Liver (tissue), 3 donors: Measurements from ENCODE around the gene PITX2.

ENCODE experiments used
- EGR1 ChIP-seq, 2 donors: IDR thresholded peaks; 2 replicates each; pipeline ENCODE4 v1.6.1; 2016 to 2018; ENCODE audit warnings: antibody characterized with exemption in 2 of 2, low read depth in 2 of 2
- RXRA ChIP-seq, 2 donors: IDR thresholded peaks; 2 replicates each; pipeline ENCODE4 v1.6.1; 2017 to 2018; ENCODE audit warnings: antibody characterized with exemption in 2 of 2, mild to moderate bottlenecking in 1 of 2
- TF ChIP-seq, protein P1 (sequence below): IDR thresholded peaks from 2 replicates; pipeline ENCODE4 v1.6.1; 2016; ENCODE audit warnings: antibody characterized with exemption, mild to moderate bottlenecking
- TF ChIP-seq, protein P2 (sequence below): fragments of 150-350 bp; IDR thresholded peaks from 2 replicates; pipeline ENCODE4 v1.5.1; 2017; ENCODE audit warnings: improper control_type of control experiment, low read depth, low read length; ENCODE audit not compliant: missing input control
- donor health status: healthy.
- donor health status: healthy.

DNA sequence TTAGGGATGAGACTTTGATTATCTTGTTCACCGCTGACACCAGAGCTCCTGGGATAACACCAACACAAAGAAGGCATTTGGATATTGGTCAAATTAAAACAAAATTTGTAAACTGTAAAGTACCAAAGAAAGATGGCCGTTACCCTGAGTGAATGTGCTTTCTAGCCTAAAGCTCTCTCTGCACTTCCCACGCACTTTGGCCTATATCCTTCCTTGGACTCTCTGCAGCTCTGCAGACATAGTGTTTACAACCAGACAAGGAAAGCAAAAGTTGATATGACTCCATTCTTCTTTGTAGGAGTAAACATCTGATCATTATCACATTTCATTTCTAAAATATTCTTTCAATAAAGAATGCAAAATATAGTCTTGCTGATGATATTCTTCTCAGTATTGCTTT is 44.8 kb upstream of the PITX2 start:
- TF ChIP-seq RXRA (IDR thresholded peaks at IDR 0.05) (no peak), EGR1 (IDR thresholded peaks at IDR 0.05; ENCODE audit: low read depth in 2 of 2) (no peak)
- TF ChIP-seq, protein P1, sequence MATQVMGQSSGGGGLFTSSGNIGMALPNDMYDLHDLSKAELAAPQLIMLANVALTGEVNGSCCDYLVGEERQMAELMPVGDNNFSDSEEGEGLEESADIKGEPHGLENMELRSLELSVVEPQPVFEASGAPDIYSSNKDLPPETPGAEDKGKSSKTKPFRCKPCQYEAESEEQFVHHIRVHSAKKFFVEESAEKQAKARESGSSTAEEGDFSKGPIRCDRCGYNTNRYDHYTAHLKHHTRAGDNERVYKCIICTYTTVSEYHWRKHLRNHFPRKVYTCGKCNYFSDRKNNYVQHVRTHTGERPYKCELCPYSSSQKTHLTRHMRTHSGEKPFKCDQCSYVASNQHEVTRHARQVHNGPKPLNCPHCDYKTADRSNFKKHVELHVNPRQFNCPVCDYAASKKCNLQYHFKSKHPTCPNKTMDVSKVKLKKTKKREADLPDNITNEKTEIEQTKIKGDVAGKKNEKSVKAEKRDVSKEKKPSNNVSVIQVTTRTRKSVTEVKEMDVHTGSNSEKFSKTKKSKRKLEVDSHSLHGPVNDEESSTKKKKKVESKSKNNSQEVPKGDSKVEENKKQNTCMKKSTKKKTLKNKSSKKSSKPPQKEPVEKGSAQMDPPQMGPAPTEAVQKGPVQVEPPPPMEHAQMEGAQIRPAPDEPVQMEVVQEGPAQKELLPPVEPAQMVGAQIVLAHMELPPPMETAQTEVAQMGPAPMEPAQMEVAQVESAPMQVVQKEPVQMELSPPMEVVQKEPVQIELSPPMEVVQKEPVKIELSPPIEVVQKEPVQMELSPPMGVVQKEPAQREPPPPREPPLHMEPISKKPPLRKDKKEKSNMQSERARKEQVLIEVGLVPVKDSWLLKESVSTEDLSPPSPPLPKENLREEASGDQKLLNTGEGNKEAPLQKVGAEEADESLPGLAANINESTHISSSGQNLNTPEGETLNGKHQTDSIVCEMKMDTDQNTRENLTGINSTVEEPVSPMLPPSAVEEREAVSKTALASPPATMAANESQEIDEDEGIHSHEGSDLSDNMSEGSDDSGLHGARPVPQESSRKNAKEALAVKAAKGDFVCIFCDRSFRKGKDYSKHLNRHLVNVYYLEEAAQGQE: no peak
- TF ChIP-seq, protein P2, sequence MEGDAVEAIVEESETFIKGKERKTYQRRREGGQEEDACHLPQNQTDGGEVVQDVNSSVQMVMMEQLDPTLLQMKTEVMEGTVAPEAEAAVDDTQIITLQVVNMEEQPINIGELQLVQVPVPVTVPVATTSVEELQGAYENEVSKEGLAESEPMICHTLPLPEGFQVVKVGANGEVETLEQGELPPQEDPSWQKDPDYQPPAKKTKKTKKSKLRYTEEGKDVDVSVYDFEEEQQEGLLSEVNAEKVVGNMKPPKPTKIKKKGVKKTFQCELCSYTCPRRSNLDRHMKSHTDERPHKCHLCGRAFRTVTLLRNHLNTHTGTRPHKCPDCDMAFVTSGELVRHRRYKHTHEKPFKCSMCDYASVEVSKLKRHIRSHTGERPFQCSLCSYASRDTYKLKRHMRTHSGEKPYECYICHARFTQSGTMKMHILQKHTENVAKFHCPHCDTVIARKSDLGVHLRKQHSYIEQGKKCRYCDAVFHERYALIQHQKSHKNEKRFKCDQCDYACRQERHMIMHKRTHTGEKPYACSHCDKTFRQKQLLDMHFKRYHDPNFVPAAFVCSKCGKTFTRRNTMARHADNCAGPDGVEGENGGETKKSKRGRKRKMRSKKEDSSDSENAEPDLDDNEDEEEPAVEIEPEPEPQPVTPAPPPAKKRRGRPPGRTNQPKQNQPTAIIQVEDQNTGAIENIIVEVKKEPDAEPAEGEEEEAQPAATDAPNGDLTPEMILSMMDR: no peak
